ENCODE data around the gene EIF1.

EIF1 gene

DNA sequence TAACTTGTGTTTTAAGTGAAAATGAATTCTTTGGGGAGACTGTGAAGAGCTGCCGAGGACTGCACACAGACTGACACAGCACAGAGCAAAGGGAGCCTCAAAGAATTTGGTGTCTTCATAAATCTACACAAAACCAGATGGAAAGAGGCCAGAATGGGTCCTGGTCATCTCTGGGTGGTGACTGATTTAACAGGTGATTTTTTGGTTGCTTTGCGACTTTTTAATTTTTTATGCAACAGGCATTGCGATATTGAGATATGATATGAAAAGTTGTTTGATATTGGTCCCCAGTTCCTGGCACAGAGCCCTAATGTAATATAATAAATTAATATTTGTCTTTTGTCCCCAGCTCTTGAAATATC lies 12.6 kb upstream of the EIF1 start:
- TF ChIP-seq, protein P1, sequence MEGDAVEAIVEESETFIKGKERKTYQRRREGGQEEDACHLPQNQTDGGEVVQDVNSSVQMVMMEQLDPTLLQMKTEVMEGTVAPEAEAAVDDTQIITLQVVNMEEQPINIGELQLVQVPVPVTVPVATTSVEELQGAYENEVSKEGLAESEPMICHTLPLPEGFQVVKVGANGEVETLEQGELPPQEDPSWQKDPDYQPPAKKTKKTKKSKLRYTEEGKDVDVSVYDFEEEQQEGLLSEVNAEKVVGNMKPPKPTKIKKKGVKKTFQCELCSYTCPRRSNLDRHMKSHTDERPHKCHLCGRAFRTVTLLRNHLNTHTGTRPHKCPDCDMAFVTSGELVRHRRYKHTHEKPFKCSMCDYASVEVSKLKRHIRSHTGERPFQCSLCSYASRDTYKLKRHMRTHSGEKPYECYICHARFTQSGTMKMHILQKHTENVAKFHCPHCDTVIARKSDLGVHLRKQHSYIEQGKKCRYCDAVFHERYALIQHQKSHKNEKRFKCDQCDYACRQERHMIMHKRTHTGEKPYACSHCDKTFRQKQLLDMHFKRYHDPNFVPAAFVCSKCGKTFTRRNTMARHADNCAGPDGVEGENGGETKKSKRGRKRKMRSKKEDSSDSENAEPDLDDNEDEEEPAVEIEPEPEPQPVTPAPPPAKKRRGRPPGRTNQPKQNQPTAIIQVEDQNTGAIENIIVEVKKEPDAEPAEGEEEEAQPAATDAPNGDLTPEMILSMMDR (IDR thresholded peaks at IDR 0.05; ENCODE audit: low read depth, low read length): no peak
- no peak for DNase-seq (ENCODE audit: low read depth in 2 of 2)
- H3K4me3 ChIP-seq (replicated peaks in 1 of 2; ENCODE audit: low read depth in 2 of 2, low read length in 2 of 2): no peak overlapping the region

DNA sequence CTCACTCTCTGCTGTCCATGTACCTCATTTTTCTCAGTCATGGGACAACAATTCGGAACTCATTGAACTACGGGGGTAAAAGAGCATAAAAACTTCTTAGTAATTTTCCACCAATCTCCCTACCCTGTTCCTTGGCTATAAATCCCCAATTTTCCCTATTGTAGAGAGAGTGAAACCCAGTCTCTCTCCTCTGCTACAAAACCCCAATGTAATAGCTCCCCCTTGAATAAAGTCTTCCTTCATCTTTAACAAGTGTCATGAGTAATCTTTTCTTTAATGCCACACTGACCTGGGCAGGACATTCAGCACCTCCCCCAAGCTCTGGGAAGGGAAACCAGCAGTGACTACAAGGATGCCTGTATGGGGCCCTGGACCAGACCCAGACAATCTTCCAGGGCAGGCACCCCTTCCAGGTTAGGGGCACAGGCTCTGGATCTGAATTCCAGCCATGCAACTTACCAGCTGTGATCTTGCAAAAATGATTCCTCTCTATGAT lies 10.2 kb upstream of the EIF1 start:
- DNase-seq (ENCODE audit: low read depth in 2 of 2): peak; percentile 30 to 36

GRCh38 chr17:41678907-41679739 lies 9.6 kb upstream of the EIF1 start:
- TF ChIP-seq, protein P1 (IDR thresholded peaks at IDR 0.05; ENCODE audit: low read depth, low read length): no peak
- peak; percentile 55 to 68 for DNase-seq (ENCODE audit: low read depth in 2 of 2)
- peak overlapping the region; percentile 1 to 13 for H3K4me3 ChIP-seq (replicated peaks in 1 of 2; ENCODE audit: low read depth in 2 of 2, low read length in 2 of 2)

More for the DNA sequence above, 10.2 kb upstream of the EIF1 start:
- TF ChIP-seq, protein P1 (IDR thresholded peaks at IDR 0.05; ENCODE audit: low read depth, low read length): no peak
- peak overlapping the region; percentile 1 to 13 for H3K4me3 ChIP-seq (replicated peaks in 1 of 2; ENCODE audit: low read depth in 2 of 2, low read length in 2 of 2)

DNA sequence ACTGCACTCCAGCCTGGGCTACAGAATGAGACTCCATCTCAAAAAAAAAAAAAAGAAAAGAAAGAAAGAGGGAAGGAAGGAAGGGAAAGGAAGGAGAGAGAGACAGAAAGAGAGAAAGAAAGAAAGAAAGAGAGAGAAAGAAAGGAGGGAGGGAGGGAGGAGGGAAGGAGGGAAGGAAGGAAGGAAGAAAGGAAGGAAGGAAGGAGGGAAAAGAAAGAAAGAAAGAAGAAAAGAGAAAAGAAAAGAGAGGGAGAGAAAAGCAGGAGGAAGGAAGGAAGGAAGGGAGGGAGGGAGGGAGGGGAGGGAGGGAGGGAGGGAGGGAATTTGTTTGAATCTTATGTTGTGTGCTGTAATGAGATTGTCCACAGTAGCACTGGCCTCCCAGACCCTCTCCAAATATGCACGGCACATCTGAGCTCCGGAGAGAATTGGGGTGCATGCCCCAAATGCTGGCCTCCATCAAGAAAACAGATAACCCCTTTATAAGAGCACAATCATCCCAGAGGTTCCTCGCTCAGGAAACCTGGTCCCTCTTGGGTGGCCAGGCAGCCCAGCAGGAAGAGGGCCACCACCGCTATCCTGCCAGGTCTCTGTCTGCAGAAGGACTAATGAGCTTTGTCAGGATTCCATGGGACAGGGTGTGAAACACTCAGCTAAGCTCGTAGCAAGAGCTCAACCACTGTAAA lies 8.8 kb upstream of the EIF1 start:
- H3K4me3 ChIP-seq (replicated peaks in 1 of 2; ENCODE audit: low read depth in 2 of 2, low read length in 2 of 2): no peak overlapping the region
- TF ChIP-seq, protein P1 (IDR thresholded peaks at IDR 0.05; ENCODE audit: low read depth, low read length): no peak

GRCh38 chr17:41680426-41681040 lies 8.2 kb upstream of the EIF1 start:
- TF ChIP-seq, protein P1 (IDR thresholded peaks at IDR 0.05; ENCODE audit: low read depth, low read length): no peak
- DNase-seq (ENCODE audit: low read depth in 2 of 2): no peak
- H3K4me3 ChIP-seq (replicated peaks in 1 of 2; ENCODE audit: low read depth in 2 of 2, low read length in 2 of 2): no peak overlapping the region

More for the DNA sequence above, 8.8 kb upstream of the EIF1 start:
- DNase-seq (ENCODE audit: low read depth in 2 of 2): no peak

DNA sequence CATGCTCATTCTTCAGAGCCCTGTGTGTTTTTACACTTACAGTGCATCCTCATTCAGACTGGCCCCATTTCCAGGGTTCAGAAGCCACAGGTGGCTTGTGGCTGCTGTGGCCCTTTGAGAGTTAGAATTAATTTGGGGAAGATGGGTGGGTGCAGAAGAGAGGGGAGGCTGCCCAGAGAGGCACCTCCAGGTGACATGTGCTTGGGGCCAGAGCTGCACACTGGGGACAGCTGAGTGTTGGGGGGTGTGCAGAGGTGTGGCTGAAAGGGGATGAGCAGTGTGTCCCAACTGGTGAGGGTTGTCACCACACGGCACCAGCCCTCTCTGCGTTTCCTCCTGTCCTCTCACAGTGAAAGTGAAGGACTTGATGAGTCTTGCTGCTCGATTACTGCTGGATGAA lies 6.9 kb upstream of the EIF1 start:
- DNase-seq (ENCODE audit: low read depth in 2 of 2): no peak
- no peak overlapping the region for H3K4me3 ChIP-seq (replicated peaks in 1 of 2; ENCODE audit: low read depth in 2 of 2, low read length in 2 of 2)
- TF ChIP-seq, protein P1 (IDR thresholded peaks at IDR 0.05; ENCODE audit: low read depth, low read length): no peak

All from cardiac fibroblast (primary cell).